ENCODE data around the gene NTN3. TPM values are rescaled to one million over a fixed set of nuclear protein-coding genes. Genes with fewer than 3 reads are reported as not detected.

NTN3 gene
- total and polyA plus RNA-seq, 2 of the 8 experiments (the other 6 are each of a cell fraction or from before 2014, with no cell fraction given) = 0.30 to 0.34 TPM

DNA sequence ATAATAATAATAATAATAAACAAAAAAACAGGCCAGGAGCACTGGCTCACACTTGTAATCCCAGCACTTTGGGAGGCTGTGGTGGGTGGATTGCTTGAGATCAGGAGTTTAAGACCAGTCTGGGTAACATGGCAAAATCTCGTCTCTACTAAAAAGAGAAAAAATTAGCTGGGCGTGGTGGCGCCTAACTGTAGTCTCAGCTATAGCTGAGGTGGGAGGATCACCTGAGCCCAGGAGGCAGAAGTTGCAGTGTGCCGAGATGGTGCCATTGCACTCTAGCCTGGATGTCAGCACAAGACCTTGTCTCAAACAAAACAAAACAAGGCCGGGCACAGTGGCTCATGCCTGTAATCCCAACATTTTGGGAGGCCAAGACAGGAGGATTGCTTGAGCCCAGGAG, 23.9 kb downstream of the NTN3 start (continued):
- TF ChIP-seq, protein P1, sequence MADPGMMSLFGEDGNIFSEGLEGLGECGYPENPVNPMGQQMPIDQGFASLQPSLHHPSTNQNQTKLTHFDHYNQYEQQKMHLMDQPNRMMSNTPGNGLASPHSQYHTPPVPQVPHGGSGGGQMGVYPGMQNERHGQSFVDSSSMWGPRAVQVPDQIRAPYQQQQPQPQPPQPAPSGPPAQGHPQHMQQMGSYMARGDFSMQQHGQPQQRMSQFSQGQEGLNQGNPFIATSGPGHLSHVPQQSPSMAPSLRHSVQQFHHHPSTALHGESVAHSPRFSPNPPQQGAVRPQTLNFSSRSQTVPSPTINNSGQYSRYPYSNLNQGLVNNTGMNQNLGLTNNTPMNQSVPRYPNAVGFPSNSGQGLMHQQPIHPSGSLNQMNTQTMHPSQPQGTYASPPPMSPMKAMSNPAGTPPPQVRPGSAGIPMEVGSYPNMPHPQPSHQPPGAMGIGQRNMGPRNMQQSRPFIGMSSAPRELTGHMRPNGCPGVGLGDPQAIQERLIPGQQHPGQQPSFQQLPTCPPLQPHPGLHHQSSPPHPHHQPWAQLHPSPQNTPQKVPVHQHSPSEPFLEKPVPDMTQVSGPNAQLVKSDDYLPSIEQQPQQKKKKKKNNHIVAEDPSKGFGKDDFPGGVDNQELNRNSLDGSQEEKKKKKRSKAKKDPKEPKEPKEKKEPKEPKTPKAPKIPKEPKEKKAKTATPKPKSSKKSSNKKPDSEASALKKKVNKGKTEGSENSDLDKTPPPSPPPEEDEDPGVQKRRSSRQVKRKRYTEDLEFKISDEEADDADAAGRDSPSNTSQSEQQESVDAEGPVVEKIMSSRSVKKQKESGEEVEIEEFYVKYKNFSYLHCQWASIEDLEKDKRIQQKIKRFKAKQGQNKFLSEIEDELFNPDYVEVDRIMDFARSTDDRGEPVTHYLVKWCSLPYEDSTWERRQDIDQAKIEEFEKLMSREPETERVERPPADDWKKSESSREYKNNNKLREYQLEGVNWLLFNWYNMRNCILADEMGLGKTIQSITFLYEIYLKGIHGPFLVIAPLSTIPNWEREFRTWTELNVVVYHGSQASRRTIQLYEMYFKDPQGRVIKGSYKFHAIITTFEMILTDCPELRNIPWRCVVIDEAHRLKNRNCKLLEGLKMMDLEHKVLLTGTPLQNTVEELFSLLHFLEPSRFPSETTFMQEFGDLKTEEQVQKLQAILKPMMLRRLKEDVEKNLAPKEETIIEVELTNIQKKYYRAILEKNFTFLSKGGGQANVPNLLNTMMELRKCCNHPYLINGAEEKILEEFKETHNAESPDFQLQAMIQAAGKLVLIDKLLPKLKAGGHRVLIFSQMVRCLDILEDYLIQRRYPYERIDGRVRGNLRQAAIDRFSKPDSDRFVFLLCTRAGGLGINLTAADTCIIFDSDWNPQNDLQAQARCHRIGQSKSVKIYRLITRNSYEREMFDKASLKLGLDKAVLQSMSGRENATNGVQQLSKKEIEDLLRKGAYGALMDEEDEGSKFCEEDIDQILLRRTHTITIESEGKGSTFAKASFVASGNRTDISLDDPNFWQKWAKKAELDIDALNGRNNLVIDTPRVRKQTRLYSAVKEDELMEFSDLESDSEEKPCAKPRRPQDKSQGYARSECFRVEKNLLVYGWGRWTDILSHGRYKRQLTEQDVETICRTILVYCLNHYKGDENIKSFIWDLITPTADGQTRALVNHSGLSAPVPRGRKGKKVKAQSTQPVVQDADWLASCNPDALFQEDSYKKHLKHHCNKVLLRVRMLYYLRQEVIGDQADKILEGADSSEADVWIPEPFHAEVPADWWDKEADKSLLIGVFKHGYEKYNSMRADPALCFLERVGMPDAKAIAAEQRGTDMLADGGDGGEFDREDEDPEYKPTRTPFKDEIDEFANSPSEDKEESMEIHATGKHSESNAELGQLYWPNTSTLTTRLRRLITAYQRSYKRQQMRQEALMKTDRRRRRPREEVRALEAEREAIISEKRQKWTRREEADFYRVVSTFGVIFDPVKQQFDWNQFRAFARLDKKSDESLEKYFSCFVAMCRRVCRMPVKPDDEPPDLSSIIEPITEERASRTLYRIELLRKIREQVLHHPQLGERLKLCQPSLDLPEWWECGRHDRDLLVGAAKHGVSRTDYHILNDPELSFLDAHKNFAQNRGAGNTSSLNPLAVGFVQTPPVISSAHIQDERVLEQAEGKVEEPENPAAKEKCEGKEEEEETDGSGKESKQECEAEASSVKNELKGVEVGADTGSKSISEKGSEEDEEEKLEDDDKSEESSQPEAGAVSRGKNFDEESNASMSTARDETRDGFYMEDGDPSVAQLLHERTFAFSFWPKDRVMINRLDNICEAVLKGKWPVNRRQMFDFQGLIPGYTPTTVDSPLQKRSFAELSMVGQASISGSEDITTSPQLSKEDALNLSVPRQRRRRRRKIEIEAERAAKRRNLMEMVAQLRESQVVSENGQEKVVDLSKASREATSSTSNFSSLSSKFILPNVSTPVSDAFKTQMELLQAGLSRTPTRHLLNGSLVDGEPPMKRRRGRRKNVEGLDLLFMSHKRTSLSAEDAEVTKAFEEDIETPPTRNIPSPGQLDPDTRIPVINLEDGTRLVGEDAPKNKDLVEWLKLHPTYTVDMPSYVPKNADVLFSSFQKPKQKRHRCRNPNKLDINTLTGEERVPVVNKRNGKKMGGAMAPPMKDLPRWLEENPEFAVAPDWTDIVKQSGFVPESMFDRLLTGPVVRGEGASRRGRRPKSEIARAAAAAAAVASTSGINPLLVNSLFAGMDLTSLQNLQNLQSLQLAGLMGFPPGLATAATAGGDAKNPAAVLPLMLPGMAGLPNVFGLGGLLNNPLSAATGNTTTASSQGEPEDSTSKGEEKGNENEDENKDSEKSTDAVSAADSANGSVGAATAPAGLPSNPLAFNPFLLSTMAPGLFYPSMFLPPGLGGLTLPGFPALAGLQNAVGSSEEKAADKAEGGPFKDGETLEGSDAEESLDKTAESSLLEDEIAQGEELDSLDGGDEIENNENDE (IDR thresholded peaks at IDR 0.05; ENCODE audit: insufficient replicate concordance, low read length) = no peak
- TF ChIP-seq BRCA1 (IDR thresholded peaks at IDR 0.05; ENCODE audit: low read depth, low read length) = no peak
- no peak for TF ChIP-seq EZH2 (IDR thresholded peaks at IDR 0.05; ENCODE audit: low read depth, low read length, severe bottlenecking)
- no peak for TF ChIP-seq BCL11A (IDR thresholded peaks at IDR 0.05; ENCODE audit: low read depth in 2 of 2, low read length in 2 of 2)
- no peak for TF ChIP-seq NANOG (IDR thresholded peaks at IDR 0.05; ENCODE audit: insufficient read depth, low read depth, low read length, poor library complexity, severe bottlenecking)
- no peak for TF ChIP-seq PHF8 (conservative IDR thresholded peaks at IDR 0.05; ENCODE audit: low read depth, low read length)
- TF ChIP-seq MAFK (IDR thresholded peaks at IDR 0.05; ENCODE audit: low read depth, low read length) = no peak
- no peak for TF ChIP-seq HDAC2 (IDR thresholded peaks at IDR 0.05; ENCODE audit: borderline replicate concordance in 1 of 2, low read depth in 2 of 2, low read length in 2 of 2)
- no peak for TF ChIP-seq CREB1 (IDR thresholded peaks at IDR 0.05)
- TF ChIP-seq, protein P2, sequence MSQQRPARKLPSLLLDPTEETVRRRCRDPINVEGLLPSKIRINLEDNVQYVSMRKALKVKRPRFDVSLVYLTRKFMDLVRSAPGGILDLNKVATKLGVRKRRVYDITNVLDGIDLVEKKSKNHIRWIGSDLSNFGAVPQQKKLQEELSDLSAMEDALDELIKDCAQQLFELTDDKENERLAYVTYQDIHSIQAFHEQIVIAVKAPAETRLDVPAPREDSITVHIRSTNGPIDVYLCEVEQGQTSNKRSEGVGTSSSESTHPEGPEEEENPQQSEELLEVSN (IDR thresholded peaks at IDR 0.05) = no peak
- TF ChIP-seq ZNF274 (IDR thresholded peaks at IDR 0.05; ENCODE audit: borderline replicate concordance, extremely low read depth, low read length) = no peak
